NCI-H2171 (cell line): ENCODE results near the gene BEX3.
A peak's percentile ranks its signal among the peaks of the same experiment; 100 is the strongest.

Source experiments
- DNase-seq: peaks from one replicate; lab custom pipeline; 2025; lab: John Stamatoyannopoulos, UW

The BEX3 gene

DNA sequence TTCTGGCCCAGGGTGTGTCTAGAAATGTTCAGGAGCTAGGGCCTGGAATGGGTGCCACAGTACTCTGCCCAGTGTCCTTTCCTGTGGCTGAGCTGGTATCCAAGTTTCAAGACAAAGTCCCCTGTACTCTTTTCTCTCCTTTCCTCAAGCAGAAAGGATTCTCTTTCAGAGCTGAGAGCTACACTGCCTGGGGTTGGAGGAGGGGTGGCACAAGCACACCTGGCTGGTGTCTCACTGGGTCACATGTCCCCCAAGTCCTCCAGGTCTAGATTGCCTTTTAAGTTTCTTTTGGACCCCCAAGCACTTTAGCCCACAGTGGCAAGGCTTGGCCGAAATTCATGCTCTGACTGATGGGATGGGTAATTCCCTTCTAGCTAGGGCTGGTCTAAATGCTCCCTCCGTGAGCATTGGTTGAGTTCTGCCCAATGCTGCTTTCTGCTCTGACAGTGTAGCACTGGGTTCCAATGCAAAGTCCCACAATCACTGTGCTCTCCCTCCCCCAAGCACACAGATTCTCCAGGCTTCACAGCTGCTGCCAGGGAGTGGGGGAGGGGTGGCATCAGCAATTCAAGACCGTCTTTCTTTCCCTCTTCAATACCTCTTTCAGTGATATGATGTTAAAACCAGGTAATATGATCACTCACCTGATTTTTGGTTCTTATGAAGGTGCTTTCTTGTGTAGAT is 47.8 kb downstream of the BEX3 start:
- DNase-seq: peak; percentile 1
